Keratinocyte (primary cell): ENCODE measurements around the gene ALDH3A2. TPM values are rescaled to one million over a fixed set of nuclear protein-coding genes. Genes with fewer than 3 reads are reported as not detected.
"Not testable (repeated sequence)": the region's sequence is repeated elsewhere in the genome, so short reads cannot be mapped to it uniquely, and the experiment has no call there.

Experiments used
- DNase-seq: peaks from one replicate; pipeline ENCODE4 v3.0.0-alpha.2; 2011; ENCODE audit warnings: low read depth, missing footprints, low spot score
- FAIRE-seq: peaks from 2 replicates; lab custom pipeline; 2011; peaks lifted over from hg19 to GRCh38; lab: Jason Lieb, UNC
- H2AFZ ChIP-seq: 2 replicates; pipeline ENCODE4 v1.6.0; 2012; ENCODE audit warnings: low read length, control low read depth, inconsistent platforms; ENCODE audit not compliant: control insufficient read depth
- H3K27ac ChIP-seq: 2 replicates; pipeline ENCODE4 v1.5.1; 2011; ENCODE audit warnings: low read length; ENCODE audit not compliant: control insufficient read depth, insufficient read depth
- H3K27me3 ChIP-seq: 3 replicates; pipeline ENCODE4 v1.6.0; 2011; ENCODE audit warnings: low read length; ENCODE audit not compliant: control insufficient read depth, insufficient read depth; ENCODE audit errors: extremely low read depth
- H3K36me3 ChIP-seq, 2 experiments: 2 replicates in 1 of 2; 3 replicates in 1 of 2; pipeline ENCODE4 v1.5.1; 2011; ENCODE audit warnings: low read length in 2 of 2, mild to moderate bottlenecking in 1 of 2; ENCODE audit not compliant: control insufficient read depth in 2 of 2, insufficient read depth in 2 of 2; ENCODE audit errors: extremely low read depth in 1 of 2
- H3K4me1 ChIP-seq: 3 replicates; pipeline ENCODE4 v1.5.1; 2011; ENCODE audit warnings: low read length; ENCODE audit not compliant: control insufficient read depth, insufficient read depth; ENCODE audit errors: extremely low read depth
- H3K4me2 ChIP-seq: 3 replicates; pipeline ENCODE4 v1.6.0; 2011; ENCODE audit warnings: low read depth, low read length; ENCODE audit not compliant: control insufficient read depth, insufficient read depth; ENCODE audit errors: extremely low read depth
- H3K4me3 ChIP-seq, 3 experiments: fragments of 200-600 bp in 1 of 3; sonication (generic) in 1 of 3; 2 replicates in 2 of 3; 3 replicates in 1 of 3; pipeline ENCODE4 v1.5.1; 2011 to 2016; ENCODE audit warnings: low read length in 3 of 3, mild to moderate bottlenecking in 3 of 3, control low read depth in 2 of 3, inconsistent platforms in 1 of 3, low read depth in 1 of 3, mixed read lengths in 1 of 3, mixed run types in 1 of 3, moderate library complexity in 1 of 3; ENCODE audit not compliant: control insufficient read depth in 2 of 3, insufficient read depth in 2 of 3; ENCODE audit errors: extremely low read depth in 1 of 3
- H3K79me2 ChIP-seq: 2 replicates; pipeline ENCODE4 v1.6.0; 2012; ENCODE audit warnings: low read length; ENCODE audit not compliant: control insufficient read depth, insufficient read depth
- H3K9ac ChIP-seq: 3 replicates; pipeline ENCODE4 v1.6.0; 2011; ENCODE audit warnings: low read length; ENCODE audit not compliant: control insufficient read depth, insufficient read depth; ENCODE audit errors: extremely low read depth
- H3K9me1 ChIP-seq: 3 replicates; pipeline ENCODE4 v1.6.0; 2011; ENCODE audit warnings: low read length; ENCODE audit not compliant: control insufficient read depth, insufficient read depth; ENCODE audit errors: extremely low read depth
- H3K9me3 ChIP-seq: 2 replicates; pipeline ENCODE4 v1.5.1; 2012; ENCODE audit warnings: low read depth, low read length; ENCODE audit not compliant: control insufficient read depth
- H4K20me1 ChIP-seq: 3 replicates; pipeline ENCODE4 v1.6.0; 2011; ENCODE audit warnings: low read length; ENCODE audit not compliant: control insufficient read depth, insufficient read depth; ENCODE audit errors: extremely low read depth
- CTCF ChIP-seq, 3 experiments: IDR thresholded peaks in 1 of 3; conservative IDR thresholded peaks in 1 of 3; optimal IDR thresholded peaks in 1 of 3; 2 replicates in 2 of 3; 3 replicates in 1 of 3; pipeline versions ENCODE3 to v1.5.1; 2011; ENCODE audit warnings: low read length in 3 of 3, mild to moderate bottlenecking in 3 of 3, moderate library complexity in 2 of 3, control low read depth in 1 of 3, inconsistent platforms in 1 of 3; ENCODE audit not compliant: insufficient read depth in 2 of 3; ENCODE audit errors: extremely low read depth in 1 of 3
- EZH2 ChIP-seq: IDR thresholded peaks from one replicate; pipeline ENCODE4 v1.6.1; 2012; ENCODE audit warnings: inconsistent platforms, mild to moderate bottlenecking, low read length, moderate library complexity
- dilution Hi-C: fragments of 300-500 bp; cut with MboI; formaldehyde crosslinking; loops from one replicate; pipeline ENCODE4 v1.7.0; 2020; ENCODE audit warnings: low sequenced_read_pairs; ENCODE audit not compliant: extremely low pct_ligation_motif_present
- polyA plus RNA-seq, 5 experiments: library from polyadenylated mRNA; depleted of rRNA in 3 of 5; stranded (reverse) in 3 of 5; stranded (forward) in 1 of 5; unstranded in 1 of 5; fragments of >200 nt; gene quantifications; 1 replicate in 1 of 5; 2 replicates in 3 of 5; 3 replicates in 1 of 5; pipeline versions ENCODE4 v1.2.1 to v1.2.3, GENCODE V29; 2011 to 2012; ENCODE audit warnings: missing spikeins in 2 of 5, low read depth in 1 of 5, low replicate concordance in 1 of 5

Gene ALDH3A2
- polyA plus RNA-seq, 1 donor (not counting 4 experiments of a cell fraction or from before 2014, with no cell fraction given): 77.6 TPM

- H3K27ac ChIP-seq: no peak overlapping the region
- H3K9ac ChIP-seq: no peak overlapping the region
- no peak overlapping the region for H3K4me2 ChIP-seq
- no peaks in the 10 kb centered on the region for H3K9me1 ChIP-seq
- dilution Hi-C loops: no loop called here
- H3K79me2 ChIP-seq: no peaks in the 10 kb centered on the region
- no peak overlapping the region for H3K4me3 ChIP-seq
- H2AFZ ChIP-seq: no peak overlapping the region
- peaks cover 3% of the 10 kb centered on the region in 2 experiments for H3K36me3 ChIP-seq
- DNase-seq (no peak), FAIRE-seq (no peak)
- H3K9me3 ChIP-seq: no peaks in the 10 kb centered on the region
- H4K20me1 ChIP-seq: no peaks in the 10 kb centered on the region
- no peak for TF ChIP-seq CTCF (optimal IDR thresholded peaks at IDR 0.05 in 1 of 3, IDR thresholded peaks at IDR 0.05 in 1 of 3, conservative IDR thresholded peaks at IDR 0.05 in 1 of 3; ENCODE audit: extremely low read depth in 1 of 3, insufficient read depth in 2 of 3, low read length in 3 of 3)
- no peak for TF ChIP-seq EZH2
- no peaks in the 10 kb centered on the region for H3K27me3 ChIP-seq
- no peaks in the 10 kb centered on the region for H3K4me1 ChIP-seq
Measured at GRCh38 chr17:19683117-19683516, 34.6 kb downstream of the ALDH3A2 start.

- H2AFZ ChIP-seq, H4K20me1 ChIP-seq, H3K27ac ChIP-seq, H3K9me1 ChIP-seq, H3K9me3 ChIP-seq, H3K4me1 ChIP-seq, DNase-seq, H3K4me2 ChIP-seq, H3K79me2 ChIP-seq, H3K27me3 ChIP-seq, H3K4me3 ChIP-seq, FAIRE-seq, dilution Hi-C loops, H3K9ac ChIP-seq, H3K36me3 ChIP-seq: not testable (repeated sequence)
Measured at GRCh38 chr17:19684909-19685580, 36.5 kb downstream of the ALDH3A2 start.
